Neural cell (in vitro differentiated cells): ENCODE data around the gene UGGT2.

Experiments
- CTCF ChIP-seq: fragments of 450-650 bp; IDR thresholded peaks from 2 replicates; pipeline ENCODE4 v1.5.1; 2014; ENCODE audit warnings: antibody characterized with exemption, mild to moderate bottlenecking, moderate library complexity; ENCODE audit not compliant: poor library complexity, severe bottlenecking
- EP300 ChIP-seq: fragments of 450-650 bp; conservative IDR thresholded peaks from 2 replicates; pipeline ENCODE4 v1.6.1; 2014; ENCODE audit warnings: antibody characterized with exemption, mild to moderate bottlenecking, moderate library complexity; ENCODE audit not compliant: poor library complexity, severe bottlenecking
- EZH2 ChIP-seq: fragments of 200-600, 300-800 bp; shearing (Covaris generic), sonication (generic); IDR thresholded peaks from 2 replicates; pipeline ENCODE4 v1.6.1; 2014; ENCODE audit warnings: antibody characterized with exemption, low read length, borderline replicate concordance, mild to moderate bottlenecking; ENCODE audit not compliant: insufficient read depth, poor library complexity, severe bottlenecking
- MXI1 ChIP-seq: fragments of 450-650 bp; conservative IDR thresholded peaks from 2 replicates; pipeline ENCODE4 v1.6.1; 2014; ENCODE audit warnings: antibody characterized with exemption, mild to moderate bottlenecking; ENCODE audit not compliant: poor library complexity, severe bottlenecking
- POLR2AphosphoS5 ChIP-seq: IDR thresholded peaks from 2 replicates; pipeline ENCODE4 v1.6.1; 2012
- RAD21 ChIP-seq: fragments of 450-650 bp; conservative IDR thresholded peaks from 2 replicates; pipeline ENCODE4 v1.6.1; 2014; ENCODE audit warnings: antibody characterized with exemption, mild to moderate bottlenecking, moderate library complexity
- SMC3 ChIP-seq: fragments of 450-650 bp; conservative IDR thresholded peaks from 2 replicates; pipeline ENCODE4 v1.6.1; 2014; ENCODE audit warnings: antibody characterized with exemption, mild to moderate bottlenecking, moderate library complexity; ENCODE audit not compliant: poor library complexity
- TAF1 ChIP-seq: IDR thresholded peaks from 2 replicates; pipeline ENCODE4 v1.6.1; 2012; ENCODE audit warnings: low read depth
- TF ChIP-seq, protein P1 (sequence below): IDR thresholded peaks from 2 replicates; pipeline ENCODE4 v1.6.1; 2012; ENCODE audit warnings: borderline replicate concordance

DNA sequence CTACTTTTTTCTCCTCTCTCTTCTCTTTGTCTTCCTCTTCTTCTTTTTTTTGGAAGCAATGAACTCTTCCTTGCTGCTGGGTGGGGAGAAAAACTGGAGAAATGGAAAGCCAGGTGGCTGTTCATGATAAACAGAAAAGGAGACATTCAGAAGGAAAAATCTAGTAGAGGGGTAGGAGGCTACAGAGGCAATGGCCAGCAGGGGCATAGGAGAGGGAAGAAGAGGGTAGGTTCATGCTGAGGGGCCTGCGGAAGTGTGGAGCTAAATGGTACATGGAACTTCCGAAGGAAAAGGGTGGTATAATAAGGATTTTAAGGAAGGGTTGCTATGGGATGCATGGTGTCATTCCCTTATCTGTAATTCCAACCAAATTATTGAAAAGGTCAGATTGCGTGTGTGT, 19.2 kb upstream of the UGGT2 start:
- TF ChIP-seq EZH2 (no peak), CTCF (no peak), MXI1 (no peak), EP300 (no peak), POLR2AphosphoS5 (no peak), SMC3 (no peak), RAD21 (no peak), TAF1 (no peak)
- TF ChIP-seq, protein P1, sequence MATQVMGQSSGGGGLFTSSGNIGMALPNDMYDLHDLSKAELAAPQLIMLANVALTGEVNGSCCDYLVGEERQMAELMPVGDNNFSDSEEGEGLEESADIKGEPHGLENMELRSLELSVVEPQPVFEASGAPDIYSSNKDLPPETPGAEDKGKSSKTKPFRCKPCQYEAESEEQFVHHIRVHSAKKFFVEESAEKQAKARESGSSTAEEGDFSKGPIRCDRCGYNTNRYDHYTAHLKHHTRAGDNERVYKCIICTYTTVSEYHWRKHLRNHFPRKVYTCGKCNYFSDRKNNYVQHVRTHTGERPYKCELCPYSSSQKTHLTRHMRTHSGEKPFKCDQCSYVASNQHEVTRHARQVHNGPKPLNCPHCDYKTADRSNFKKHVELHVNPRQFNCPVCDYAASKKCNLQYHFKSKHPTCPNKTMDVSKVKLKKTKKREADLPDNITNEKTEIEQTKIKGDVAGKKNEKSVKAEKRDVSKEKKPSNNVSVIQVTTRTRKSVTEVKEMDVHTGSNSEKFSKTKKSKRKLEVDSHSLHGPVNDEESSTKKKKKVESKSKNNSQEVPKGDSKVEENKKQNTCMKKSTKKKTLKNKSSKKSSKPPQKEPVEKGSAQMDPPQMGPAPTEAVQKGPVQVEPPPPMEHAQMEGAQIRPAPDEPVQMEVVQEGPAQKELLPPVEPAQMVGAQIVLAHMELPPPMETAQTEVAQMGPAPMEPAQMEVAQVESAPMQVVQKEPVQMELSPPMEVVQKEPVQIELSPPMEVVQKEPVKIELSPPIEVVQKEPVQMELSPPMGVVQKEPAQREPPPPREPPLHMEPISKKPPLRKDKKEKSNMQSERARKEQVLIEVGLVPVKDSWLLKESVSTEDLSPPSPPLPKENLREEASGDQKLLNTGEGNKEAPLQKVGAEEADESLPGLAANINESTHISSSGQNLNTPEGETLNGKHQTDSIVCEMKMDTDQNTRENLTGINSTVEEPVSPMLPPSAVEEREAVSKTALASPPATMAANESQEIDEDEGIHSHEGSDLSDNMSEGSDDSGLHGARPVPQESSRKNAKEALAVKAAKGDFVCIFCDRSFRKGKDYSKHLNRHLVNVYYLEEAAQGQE, result no peak
